Measurements from ENCODE around the gene SDS. TPM values are rescaled to one million over a fixed set of nuclear protein-coding genes. Genes with fewer than 3 reads are reported as not detected.

The SDS gene
- total RNA-seq, 1 donor from 2014 or later = not detected

GRCh38 chr12:113409462-113410124 lies 5.9 kb upstream of the SDS start:
- no peak overlapping the region for H3K4me3 ChIP-seq (ENCODE audit: low read depth, low read length)
- TF ChIP-seq, protein P1, sequence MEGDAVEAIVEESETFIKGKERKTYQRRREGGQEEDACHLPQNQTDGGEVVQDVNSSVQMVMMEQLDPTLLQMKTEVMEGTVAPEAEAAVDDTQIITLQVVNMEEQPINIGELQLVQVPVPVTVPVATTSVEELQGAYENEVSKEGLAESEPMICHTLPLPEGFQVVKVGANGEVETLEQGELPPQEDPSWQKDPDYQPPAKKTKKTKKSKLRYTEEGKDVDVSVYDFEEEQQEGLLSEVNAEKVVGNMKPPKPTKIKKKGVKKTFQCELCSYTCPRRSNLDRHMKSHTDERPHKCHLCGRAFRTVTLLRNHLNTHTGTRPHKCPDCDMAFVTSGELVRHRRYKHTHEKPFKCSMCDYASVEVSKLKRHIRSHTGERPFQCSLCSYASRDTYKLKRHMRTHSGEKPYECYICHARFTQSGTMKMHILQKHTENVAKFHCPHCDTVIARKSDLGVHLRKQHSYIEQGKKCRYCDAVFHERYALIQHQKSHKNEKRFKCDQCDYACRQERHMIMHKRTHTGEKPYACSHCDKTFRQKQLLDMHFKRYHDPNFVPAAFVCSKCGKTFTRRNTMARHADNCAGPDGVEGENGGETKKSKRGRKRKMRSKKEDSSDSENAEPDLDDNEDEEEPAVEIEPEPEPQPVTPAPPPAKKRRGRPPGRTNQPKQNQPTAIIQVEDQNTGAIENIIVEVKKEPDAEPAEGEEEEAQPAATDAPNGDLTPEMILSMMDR (conservative IDR thresholded peaks at IDR 0.05; ENCODE audit: low read depth, low read length) = no peak
- DNase-seq (ENCODE audit: low read depth) = no peak

- TF ChIP-seq, protein P1 (conservative IDR thresholded peaks at IDR 0.05; ENCODE audit: low read depth, low read length) = no peak
- no peak for DNase-seq (ENCODE audit: low read depth)
- no peak overlapping the region for H3K4me3 ChIP-seq (ENCODE audit: low read depth, low read length)
Measured at GRCh38 chr12:113408756-113409298, 5.1 kb upstream of the SDS start.

GRCh38 chr12:113407931-113408600 lies 4.4 kb upstream of the SDS start:
- no peak overlapping the region for H3K4me3 ChIP-seq (ENCODE audit: low read depth, low read length)
- TF ChIP-seq, protein P1 (conservative IDR thresholded peaks at IDR 0.05; ENCODE audit: low read depth, low read length) = no peak
- no peak for DNase-seq (ENCODE audit: low read depth)

DNA sequence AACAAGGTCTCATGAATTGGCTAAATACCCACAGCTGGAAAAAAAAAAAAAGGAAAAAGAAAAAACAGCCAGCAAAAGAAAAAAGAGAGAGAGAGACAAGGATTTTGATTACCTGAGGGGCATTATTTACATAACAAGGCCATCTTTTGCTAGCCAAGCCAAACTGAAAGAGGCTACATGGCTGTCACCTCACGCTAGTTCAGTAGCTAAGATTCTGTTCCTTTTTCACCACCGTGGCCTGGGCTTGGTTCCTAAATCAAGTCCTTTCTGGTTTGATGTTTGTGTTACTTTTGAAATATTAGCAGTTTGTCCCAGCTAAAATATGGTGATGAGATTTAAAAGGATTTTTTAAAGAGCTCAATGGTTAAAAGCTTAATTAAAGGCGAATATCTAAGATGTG lies 2.0 kb upstream of the SDS start:
- DNase-seq (ENCODE audit: low read depth) = no peak
- no peak overlapping the region for H3K4me3 ChIP-seq (ENCODE audit: low read depth, low read length)
- TF ChIP-seq, protein P1 (conservative IDR thresholded peaks at IDR 0.05; ENCODE audit: low read depth, low read length) = no peak

DNA sequence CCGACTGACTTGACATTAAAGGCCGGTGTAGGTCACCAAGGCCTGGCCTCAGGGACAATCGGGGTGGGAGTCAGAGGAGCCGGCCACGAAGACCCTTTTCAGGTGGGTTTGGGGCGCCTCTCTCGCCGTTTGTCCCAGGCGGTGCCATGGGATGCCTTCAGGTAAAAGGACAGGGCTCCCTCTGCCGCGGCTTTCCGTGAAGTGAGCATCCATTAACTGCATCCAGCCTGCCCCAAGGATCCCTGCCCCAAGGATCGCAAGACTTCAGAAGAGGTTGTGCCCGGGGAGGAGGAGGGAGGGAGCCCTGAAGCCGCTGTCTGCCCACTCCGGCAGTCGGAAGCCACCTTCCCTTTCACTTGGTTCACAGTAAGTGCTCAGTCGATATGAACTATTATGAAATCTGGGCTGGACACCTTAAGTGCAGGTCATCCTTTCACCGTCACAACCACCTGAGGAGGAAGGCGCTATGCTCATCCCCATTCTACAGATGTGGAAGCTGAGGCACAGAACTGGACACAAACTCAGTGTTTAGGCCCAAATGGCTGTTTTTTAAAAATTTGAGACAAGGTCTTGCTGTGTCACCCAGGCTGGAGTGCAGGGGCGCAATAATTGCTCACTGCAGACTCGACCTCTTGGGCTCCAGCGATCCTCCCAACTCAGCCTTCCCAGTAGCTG lies 964 bp downstream of the SDS start:
- H3K4me3 ChIP-seq (ENCODE audit: low read depth, low read length) = no peak overlapping the region
- DNase-seq (ENCODE audit: low read depth) = no peak
- TF ChIP-seq, protein P1 (conservative IDR thresholded peaks at IDR 0.05; ENCODE audit: low read depth, low read length) = no peak

- H3K4me3 ChIP-seq (ENCODE audit: low read depth, low read length) = no peak overlapping the region
- TF ChIP-seq, protein P1 (conservative IDR thresholded peaks at IDR 0.05; ENCODE audit: low read depth, low read length) = no peak
- no peak for DNase-seq (ENCODE audit: low read depth)
Measured at GRCh38 chr12:113401066-113402000, 2.4 kb downstream of the SDS start.
